Measurements from ENCODE around the gene PHACTR3. TPM values are rescaled to one million over a fixed set of nuclear protein-coding genes. Genes with fewer than 3 reads are reported as not detected.
A peak's percentile ranks its signal among the peaks of the same experiment; 100 is the strongest.

The PHACTR3 gene
- total RNA-seq, 6 experiments from 2014 or later, result 0.12 to 0.35 (median 0.23) TPM; not detected in 2

- Histone ChIP-seq H3K36me3 (no peaks in the 10 kb centered on the region), H3K27me3 (no peaks in the 10 kb centered on the region), H3K27ac (no peak overlapping the region), H3K4me1 (no peaks in the 10 kb centered on the region), H3K4me3 (no peak overlapping the region), H3K9me3 (no peaks in the 10 kb centered on the region)
- no peak for ATAC-seq
- 73% methylated on average over 14 of the region's 18 CpGs for WGBS (ENCODE audit: insufficient coverage, low coverage, low lambda C conversion rate, missing lambda C conversion rate)
- intact Hi-C loops (cut with DNase I), result no loop called here
- TF ChIP-seq POLR2A (IDR thresholded peaks at IDR 0.05) (no peak), CTCF (IDR thresholded peaks at IDR 0.05) (no peak)
- DNase-seq, result no peak
These were observed 209.0 kb downstream of the PHACTR3 start for GRCh38 chr20:59813126-59813947.

GRCh38 chr20:59813948-59814839 is 209.9 kb downstream of the PHACTR3 start:
- no peaks in the 10 kb centered on the region for H3K9me3 ChIP-seq
- H3K27me3 ChIP-seq, result no peaks in the 10 kb centered on the region
- intact Hi-C loops (cut with DNase I), result no loop called here
- no peaks in the 10 kb centered on the region for H3K4me1 ChIP-seq
- peak in 1 of 3 donors; percentile 32 for DNase-seq
- 53% methylated on average over 15 of the region's 21 CpGs for WGBS (ENCODE audit: insufficient coverage, low coverage, low lambda C conversion rate, missing lambda C conversion rate)
- TF ChIP-seq CTCF (IDR thresholded peaks at IDR 0.05), result no peak
- TF ChIP-seq POLR2A (IDR thresholded peaks at IDR 0.05), result no peak
- ATAC-seq, result no peak
- no peak overlapping the region for H3K4me3 ChIP-seq
- H3K36me3 ChIP-seq, result no peaks in the 10 kb centered on the region
- no peak overlapping the region for H3K27ac ChIP-seq

GRCh38 chr20:59814840-59815340 is 210.6 kb downstream of the PHACTR3 start:
- DNase-seq (no peak), ATAC-seq (no peak)
- TF ChIP-seq POLR2A (IDR thresholded peaks at IDR 0.05) (no peak), CTCF (IDR thresholded peaks at IDR 0.05) (no peak)
- Histone ChIP-seq H3K36me3 (no peaks in the 10 kb centered on the region), H3K27ac (no peak overlapping the region), H3K4me1 (no peaks in the 10 kb centered on the region), H3K4me3 (no peak overlapping the region), H3K9me3 (no peaks in the 10 kb centered on the region), H3K27me3 (no peaks in the 10 kb centered on the region)
- WGBS (ENCODE audit: insufficient coverage, low coverage, low lambda C conversion rate, missing lambda C conversion rate), result 46% methylated on average over 7 of the region's 8 CpGs
- intact Hi-C loops (cut with DNase I), result no loop called here

- no peak overlapping the region for H3K27ac ChIP-seq
- DNase-seq, result peak in 1 of 3 donors; percentile 32
- ATAC-seq, result no peak
- 60% methylated on average over 1 of the region's 4 CpGs for WGBS (ENCODE audit: insufficient coverage, low coverage, low lambda C conversion rate, missing lambda C conversion rate)
- H3K36me3 ChIP-seq, result no peaks in the 10 kb centered on the region
- H3K27me3 ChIP-seq, result no peaks in the 10 kb centered on the region
- H3K4me1 ChIP-seq, result no peaks in the 10 kb centered on the region
- TF ChIP-seq CTCF (IDR thresholded peaks at IDR 0.05), result no peak
- TF ChIP-seq POLR2A (IDR thresholded peaks at IDR 0.05), result no peak
- no peak overlapping the region for H3K4me3 ChIP-seq
- intact Hi-C loops (cut with DNase I), result no loop called here
- no peaks in the 10 kb centered on the region for H3K9me3 ChIP-seq
These were observed 211.9 kb downstream of the PHACTR3 start for GRCh38 chr20:59816146-59816738.

Measured in right lobe of liver (tissue), 6 donors.